K562 (cell line): ENCODE measurements around the gene CPE. TPM values are rescaled to one million over a fixed set of nuclear protein-coding genes. Genes with fewer than 3 reads are reported as not detected.

Source experiments
- MGA ChIP-seq: fragments of 450-650 bp; IDR thresholded peaks from 2 replicates; pipeline ENCODE4 v1.6.1; 2016; ENCODE audit warnings: mild to moderate bottlenecking, moderate library complexity
- polyA plus RNA-seq, 8 experiments: library from polyadenylated mRNA; depleted of rRNA in 4 of 8; stranded (reverse) in 5 of 8; unstranded in 3 of 8; fragments of >200 nt; fragmentation: Nextera tagmentation in 2 of 8; fragmentation: Illumina TruSeq in 1 of 8; extraction: Ambion mirVana in 2 of 8; extraction: Trizol in 1 of 8; gene quantifications; 2 replicates each; pipeline versions ENCODE4 v1.2.1 to v1.2.3, GENCODE V29; 2011 to 2014; ENCODE audit warnings: inconsistent platforms in 1 of 8, missing spikeins in 1 of 8
- total RNA-seq, 7 experiments: library from RNA; depleted of rRNA in 6 of 7; stranded (reverse); fragments of >200 nt in 6 of 7; fragmentation: Illumina TruSeq in 2 of 7; extraction: Trizol in 2 of 7; gene quantifications; 2 replicates each; pipeline versions ENCODE4 v1.2.1 to v1.2.3, GENCODE V29; 2011 to 2021; ENCODE audit warnings: low replicate concordance in 1 of 7

Gene CPE
- total and polyA plus RNA-seq, 9 of the 15 experiments (the other 6 are each of a cell fraction or from before 2014, with no cell fraction given) = 0.04 to 0.16 (median 0.06) TPM; not detected in 4

GRCh38 chr4:165439344-165439743, 60.5 kb downstream of the CPE start (continued):
- TF ChIP-seq MGA = no peak
- TF ChIP-seq, all 486 proteins: peak for 0
